WTC11 (cell line): Measurements from ENCODE around the gene CDA. TPM values are rescaled to one million over a fixed set of nuclear protein-coding genes. Genes with fewer than 3 reads are reported as not detected.

ENCODE experiments used
- ATAC-seq: fragments of 200-7000 bp; cut with Tn5 transposase; 2 replicates; pipeline ENCODE4 v1.10.0; 2021; ENCODE audit warnings: mild to moderate bottlenecking, moderate library complexity
- CTCF ChIA-PET: fragments of 300-600 bp; sonication (Branson Sonifier 250); formaldehyde crosslinking; loops from one replicate; lab custom pipeline; 2021; ENCODE audit warnings: antibody characterized with exemption; lab: Charles Lee
- POLR2A ChIA-PET: fragments of 350-600 bp; sonication (Branson Sonifier 250); formaldehyde crosslinking; loops from one replicate; lab custom pipeline; 2021; ENCODE audit warnings: antibody characterized with exemption; lab: Charles Lee
- DNase-seq: peaks from one replicate; pipeline ENCODE4 v3.0.0; 2021; ENCODE audit warnings: low spot score
- H3K27ac Mint-ChIP-seq: 2 replicates; pipeline ENCODE4 v1.8.0; 2021; ENCODE audit warnings: mixed read lengths
- H3K27me3 Mint-ChIP-seq: 2 replicates; pipeline ENCODE4 v1.8.0; 2021; ENCODE audit warnings: low read depth, mild to moderate bottlenecking, moderate library complexity, mixed read lengths
- H3K36me3 Mint-ChIP-seq: 2 replicates; pipeline ENCODE4 v1.8.0; 2021; ENCODE audit warnings: mixed read lengths
- H3K4me1 Mint-ChIP-seq: 2 replicates; pipeline ENCODE4 v1.8.0; 2022; ENCODE audit warnings: mixed read lengths
- H3K4me3 Mint-ChIP-seq: 2 replicates; pipeline ENCODE4 v1.8.0; 2021; ENCODE audit warnings: mild to moderate bottlenecking, moderate library complexity, mixed read lengths
- H3K9me3 Mint-ChIP-seq: 2 replicates; pipeline ENCODE4 v1.8.0; 2021; ENCODE audit warnings: mixed read lengths
- CBFB ChIP-seq: sonication (generic); formaldehyde crosslinking; IDR thresholded peaks from 2 replicates; pipeline ENCODE4 v1.8.1; 2022; ENCODE audit warnings: mild to moderate bottlenecking, low read depth, missing genetic modification reagents
- CREM ChIP-seq: sonication (generic); formaldehyde crosslinking; IDR thresholded peaks from 2 replicates; pipeline ENCODE4 v1.8.1; 2022; ENCODE audit warnings: mild to moderate bottlenecking, missing genetic modification reagents, moderate library complexity
- E2F1 ChIP-seq: sonication (generic); formaldehyde crosslinking; IDR thresholded peaks from 2 replicates; pipeline ENCODE4 v1.8.0; 2022; ENCODE audit warnings: mild to moderate bottlenecking, missing genetic modification reagents
- EMX1 ChIP-seq: fragments of 250-450 bp; sonication (Bioruptor Pico); IDR thresholded peaks from 2 replicates; pipeline ENCODE4 v1.8.0; 2021; ENCODE audit warnings: mild to moderate bottlenecking
- ETV6 ChIP-seq: sonication (generic); formaldehyde crosslinking; IDR thresholded peaks from 2 replicates; pipeline ENCODE4 v1.8.1; 2022; ENCODE audit warnings: mild to moderate bottlenecking, missing genetic modification reagents
- FOXK1 ChIP-seq: sonication (generic); formaldehyde crosslinking; IDR thresholded peaks from 2 replicates; pipeline ENCODE4 v1.8.0; 2022; ENCODE audit warnings: mild to moderate bottlenecking, moderate library complexity, missing genetic modification reagents
- FOXP1 ChIP-seq: sonication (generic); formaldehyde crosslinking; IDR thresholded peaks from 2 replicates; pipeline ENCODE4 v1.8.0; 2022; ENCODE audit warnings: missing genetic modification reagents, mild to moderate bottlenecking, moderate library complexity, borderline replicate concordance
- FOXP4 ChIP-seq: sonication (generic); formaldehyde crosslinking; IDR thresholded peaks from 2 replicates; pipeline ENCODE4 v1.8.0; 2022; ENCODE audit warnings: mild to moderate bottlenecking, missing genetic modification reagents
- GABPB1 ChIP-seq: sonication (generic); formaldehyde crosslinking; IDR thresholded peaks from 2 replicates; pipeline ENCODE4 v1.8.1; 2023; ENCODE audit warnings: mild to moderate bottlenecking, missing genetic modification reagents
- GRHL2 ChIP-seq: fragments of 250-450 bp; sonication (Bioruptor Pico); IDR thresholded peaks from 2 replicates; pipeline ENCODE4 v1.8.0; 2022; ENCODE audit warnings: mild to moderate bottlenecking, moderate library complexity; ENCODE audit not compliant: insufficient replicate concordance, severe bottlenecking
- HMGA2 ChIP-seq: fragments of 250-450 bp; sonication (Bioruptor Pico); IDR thresholded peaks from 2 replicates; pipeline ENCODE4 v1.4.0; 2021; ENCODE audit warnings: mild to moderate bottlenecking, moderate library complexity
- IRF2 ChIP-seq: sonication (generic); formaldehyde crosslinking; IDR thresholded peaks from 2 replicates; pipeline ENCODE4 v1.8.0; 2022; ENCODE audit warnings: low read depth, missing genetic modification reagents, borderline replicate concordance
- JAZF1 ChIP-seq: fragments of 250-450 bp; sonication (Bioruptor Pico); IDR thresholded peaks from 2 replicates; pipeline ENCODE4 v1.9.0; 2021; ENCODE audit warnings: moderate library complexity, mild to moderate bottlenecking, inconsistent platforms
- MAX ChIP-seq: sonication (generic); formaldehyde crosslinking; IDR thresholded peaks from 2 replicates; pipeline ENCODE4 v1.8.0; 2022; ENCODE audit warnings: mild to moderate bottlenecking, missing genetic modification reagents
- NFATC4 ChIP-seq: fragments of 250-450 bp; sonication (Bioruptor Pico); IDR thresholded peaks from 2 replicates; pipeline ENCODE4 v1.9.0; 2021; ENCODE audit warnings: mild to moderate bottlenecking
- OVOL2 ChIP-seq: fragments of 250-450 bp; sonication (Bioruptor Pico); IDR thresholded peaks from 2 replicates; pipeline ENCODE4 v1.9.0; 2021; ENCODE audit warnings: mild to moderate bottlenecking, borderline replicate concordance
- SMAD3 ChIP-seq: sonication (generic); formaldehyde crosslinking; IDR thresholded peaks from 2 replicates; pipeline ENCODE4 v1.8.0; 2022; ENCODE audit warnings: missing genetic modification reagents, mild to moderate bottlenecking, borderline replicate concordance
- SMAD4 ChIP-seq: sonication (generic); formaldehyde crosslinking; IDR thresholded peaks from 2 replicates; pipeline ENCODE4 v1.8.0; 2022; ENCODE audit warnings: mild to moderate bottlenecking, missing genetic modification reagents
- SP1 ChIP-seq: sonication (generic); formaldehyde crosslinking; conservative IDR thresholded peaks from 2 replicates; pipeline ENCODE4 v1.8.1; 2022; ENCODE audit warnings: missing genetic modification reagents
- TEAD4 ChIP-seq: sonication (generic); formaldehyde crosslinking; IDR thresholded peaks from 2 replicates; pipeline ENCODE4 v1.8.0; 2022; ENCODE audit warnings: mild to moderate bottlenecking, missing genetic modification reagents
- USF2 ChIP-seq: sonication (generic); formaldehyde crosslinking; IDR thresholded peaks from 2 replicates; pipeline ENCODE4 v1.8.1; 2023; ENCODE audit warnings: mild to moderate bottlenecking, missing genetic modification reagents, moderate library complexity
- ZNF121 ChIP-seq: sonication (generic); formaldehyde crosslinking; IDR thresholded peaks from 2 replicates; pipeline ENCODE4 v1.8.0; 2023; ENCODE audit warnings: missing genetic modification reagents
- ZNF138 ChIP-seq: sonication (generic); formaldehyde crosslinking; conservative IDR thresholded peaks from 2 replicates; pipeline ENCODE4 v1.8.1; 2022; ENCODE audit warnings: mild to moderate bottlenecking, moderate library complexity, missing genetic modification reagents
- ZNF263 ChIP-seq: sonication (generic); formaldehyde crosslinking; IDR thresholded peaks from 2 replicates; pipeline ENCODE4 v1.8.1; 2022; ENCODE audit warnings: low read depth, mild to moderate bottlenecking, moderate library complexity, missing genetic modification reagents
- ZNF416 ChIP-seq: fragments of 250-450 bp; sonication (Bioruptor Pico); IDR thresholded peaks from 2 replicates; pipeline ENCODE4 v1.9.0; 2021; ENCODE audit warnings: mild to moderate bottlenecking, inconsistent platforms
- ZNF423 ChIP-seq: fragments of 250-450 bp; sonication (Bioruptor Pico); IDR thresholded peaks from 2 replicates; pipeline ENCODE4 v2.1.2; 2022; ENCODE audit warnings: mild to moderate bottlenecking, moderate library complexity
- total RNA-seq: library from RNA; stranded (reverse); gene quantifications from 3 replicates; pipeline ENCODE4 v1.2.3, GENCODE V29; 2021
- TF ChIP-seq, protein P1 (sequence below): sonication (generic); formaldehyde crosslinking; IDR thresholded peaks from 2 replicates; pipeline ENCODE4 v1.8.1; 2023; ENCODE audit warnings: mild to moderate bottlenecking, moderate library complexity, missing genetic modification reagents
- TF ChIP-seq, protein P2 (sequence below): sonication (generic); formaldehyde crosslinking; IDR thresholded peaks from 2 replicates; pipeline ENCODE4 v1.8.1; 2022; ENCODE audit warnings: mild to moderate bottlenecking, missing genetic modification reagents, moderate library complexity, borderline replicate concordance
- TF ChIP-seq, protein P3 (sequence below): sonication (generic); formaldehyde crosslinking; IDR thresholded peaks from 2 replicates; pipeline ENCODE4 v1.8.1; 2023; ENCODE audit warnings: mild to moderate bottlenecking, missing genetic modification reagents, moderate library complexity

CDA gene
- total RNA-seq, 1 experiment from 2014 or later, result 12.5 TPM

DNA sequence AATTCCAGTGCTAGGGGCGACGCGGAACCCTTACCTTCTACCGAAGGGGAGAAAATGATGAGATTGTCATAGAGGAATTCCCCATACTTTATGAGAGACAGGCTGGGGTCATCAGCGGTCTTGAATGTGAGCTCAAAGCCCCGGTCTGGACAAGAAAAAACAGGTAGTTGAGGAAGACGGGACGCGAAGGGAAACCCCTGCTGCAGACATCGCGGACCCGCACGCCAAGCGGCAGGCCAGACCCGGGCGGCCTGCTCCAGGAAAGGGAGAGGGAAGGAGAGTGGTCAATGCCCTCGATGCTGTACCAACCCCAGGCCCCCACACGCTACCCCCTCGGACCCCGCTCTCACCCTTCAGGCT is 71.9 kb downstream of the CDA start (continued):
- TF ChIP-seq OVOL2 (CRISPR knock-in tag) (no peak), EMX1 (no peak), GABPB1 (CRISPR knock-in tag) (no peak), NFATC4 (CRISPR knock-in tag) (no peak), JAZF1 (CRISPR knock-in tag) (no peak), FOXP1 (no peak), IRF2 (no peak)

GRCh38 chr1:20661207-20662109 is 72.6 kb downstream of the CDA start, which contains the start of gene DDOST:
Gene DDOST (minus strand): TSS chr1:20661369. CDS start chr1:20661350, 19 bp downstream.
- Mint-ChIP-seq H3K27me3 (no peaks in the 10 kb centered on the region), H3K9me3 (no peaks in the 10 kb centered on the region), H3K4me1 (peaks cover 22% of the 10 kb centered on the region), H3K4me3 (peak within 1 kb of the TSS; percentile 99), H3K27ac (peak within 1 kb of the TSS; percentile 98), H3K36me3 (peaks cover 23% of the 10 kb centered on the region)
- POLR2A ChIA-PET, result interaction anchor here (0.5 to 1.3 kb wide), 5 partner anchors 27 to 128 kb away, joined by 3 to 5 read pairs (median 4); partner anchors contain the start of genes FAM43B and HP1BP3
- DNase-seq, result peak; percentile 96
- CTCF ChIA-PET, result interaction anchor here (0.6 to 2.5 kb wide), 19 partner anchors 14 to 534 kb away, joined by 3 to 25 read pairs (median 4); partner anchors contain the start of genes FAM43B, HP1BP3, KIF17 and MUL1
- ATAC-seq, result peak; percentile 98
- no peak for TF ChIP-seq HMGA2 (CRISPR knock-in tag)
- TF ChIP-seq ZNF416, result no peak
- peak; percentile 33; the same call in 1 of the 2 replicates for TF ChIP-seq FOXK1 (CRISPR knock-in tag)
- peak; percentile 45; the same call in 1 of the 2 replicates for TF ChIP-seq SMAD3 (CRISPR knock-in tag)
- peak; percentile 71; the same call in 1 of the 2 replicates for TF ChIP-seq ZNF121
- peak; percentile 49 for TF ChIP-seq USF2 (CRISPR knock-in tag)
- peak; percentile 83 for TF ChIP-seq GABPB1 (CRISPR knock-in tag)
- TF ChIP-seq ZNF423 (CRISPR knock-in tag), result no peak
- TF ChIP-seq SMAD4 (CRISPR knock-in tag), result no peak
- no peak for TF ChIP-seq ZNF138 (CRISPR knock-in tag)
- TF ChIP-seq SP1 (CRISPR knock-in tag), result peak; percentile 96
- no peak for TF ChIP-seq E2F1
- TF ChIP-seq, protein P1, sequence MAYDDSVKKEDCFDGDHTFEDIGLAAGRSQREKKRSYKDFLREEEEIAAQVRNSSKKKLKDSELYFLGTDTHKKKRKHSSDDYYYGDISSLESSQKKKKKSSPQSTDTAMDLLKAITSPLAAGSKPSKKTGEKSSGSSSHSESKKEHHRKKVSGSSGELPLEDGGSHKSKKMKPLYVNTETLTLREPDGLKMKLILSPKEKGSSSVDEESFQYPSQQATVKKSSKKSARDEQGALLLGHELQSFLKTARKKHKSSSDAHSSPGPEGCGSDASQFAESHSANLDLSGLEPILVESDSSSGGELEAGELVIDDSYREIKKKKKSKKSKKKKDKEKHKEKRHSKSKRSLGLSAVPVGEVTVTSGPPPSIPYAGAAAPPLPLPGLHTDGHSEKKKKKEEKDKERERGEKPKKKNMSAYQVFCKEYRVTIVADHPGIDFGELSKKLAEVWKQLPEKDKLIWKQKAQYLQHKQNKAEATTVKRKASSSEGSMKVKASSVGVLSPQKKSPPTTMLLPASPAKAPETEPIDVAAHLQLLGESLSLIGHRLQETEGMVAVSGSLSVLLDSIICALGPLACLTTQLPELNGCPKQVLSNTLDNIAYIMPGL (CRISPR knock-in tag), result peak; percentile 78; the same call in 1 of the 2 replicates
- peak; percentile 18; the same call in 1 of the 2 replicates for TF ChIP-seq CREM
- TF ChIP-seq TEAD4, result no peak
- TF ChIP-seq JAZF1 (CRISPR knock-in tag), result no peak
- peak; percentile 49; the same call in 1 of the 2 replicates for TF ChIP-seq ZNF263 (CRISPR knock-in tag)
- TF ChIP-seq, protein P2, sequence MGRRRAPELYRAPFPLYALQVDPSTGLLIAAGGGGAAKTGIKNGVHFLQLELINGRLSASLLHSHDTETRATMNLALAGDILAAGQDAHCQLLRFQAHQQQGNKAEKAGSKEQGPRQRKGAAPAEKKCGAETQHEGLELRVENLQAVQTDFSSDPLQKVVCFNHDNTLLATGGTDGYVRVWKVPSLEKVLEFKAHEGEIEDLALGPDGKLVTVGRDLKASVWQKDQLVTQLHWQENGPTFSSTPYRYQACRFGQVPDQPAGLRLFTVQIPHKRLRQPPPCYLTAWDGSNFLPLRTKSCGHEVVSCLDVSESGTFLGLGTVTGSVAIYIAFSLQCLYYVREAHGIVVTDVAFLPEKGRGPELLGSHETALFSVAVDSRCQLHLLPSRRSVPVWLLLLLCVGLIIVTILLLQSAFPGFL (CRISPR knock-in tag), result no peak
- TF ChIP-seq CBFB (CRISPR knock-in tag), result peak; percentile 32; the same call in 1 of the 2 replicates
- no peak for TF ChIP-seq FOXP4 (CRISPR knock-in tag)
- TF ChIP-seq, protein P3, sequence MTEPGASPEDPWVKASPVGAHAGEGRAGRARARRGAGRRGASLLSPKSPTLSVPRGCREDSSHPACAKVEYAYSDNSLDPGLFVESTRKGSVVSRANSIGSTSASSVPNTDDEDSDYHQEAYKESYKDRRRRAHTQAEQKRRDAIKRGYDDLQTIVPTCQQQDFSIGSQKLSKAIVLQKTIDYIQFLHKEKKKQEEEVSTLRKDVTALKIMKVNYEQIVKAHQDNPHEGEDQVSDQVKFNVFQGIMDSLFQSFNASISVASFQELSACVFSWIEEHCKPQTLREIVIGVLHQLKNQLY (CRISPR knock-in tag), result no peak
- TF ChIP-seq MAX (CRISPR knock-in tag), result peak; percentile 47
- TF ChIP-seq ETV6 (CRISPR knock-in tag), result peak; percentile 70
- TF ChIP-seq GRHL2 (CRISPR knock-in tag), result no peak
